MCF 10A (cell line): ENCODE data around the gene PROM2. TPM values are rescaled to one million over a fixed set of nuclear protein-coding genes. Genes with fewer than 3 reads are reported as not detected.

Experiments used
- BruUV-seq: library from RNA; stranded (reverse); fragments of 400-500 nt; replicated peaks from 2 replicates; lab custom pipeline; 2021; lab: Mats Ljungman, UMichigan
- CTCF ChIA-PET: fragments of 300-600 bp; sonication (Branson Sonifier 250); formaldehyde crosslinking; extraction: SDS; loops from one replicate; lab custom pipeline; 2021; ENCODE audit warnings: antibody characterized with exemption, inconsistent platforms; lab: Yijun Ruan, JAX
- POLR2A ChIA-PET: fragments of 300-600, 350-650 bp; sonication (Branson Sonifier 250); formaldehyde crosslinking; extraction: SDS; loops from one replicate; lab custom pipeline; 2020; ENCODE audit warnings: antibody characterized with exemption, inconsistent platforms; lab: Yijun Ruan, JAX
- DNase-seq: peaks from one replicate; pipeline ENCODE4 v3.0.0-alpha.2; 2018; ENCODE audit not compliant: unreplicated experiment
- H3K27ac Mint-ChIP-seq: one replicate; pipeline ENCODE4 v1.8.0; 2022; ENCODE audit warnings: mild to moderate bottlenecking, low read depth, mixed read lengths; ENCODE audit not compliant: unreplicated experiment
- H3K27me3 Mint-ChIP-seq: one replicate; pipeline ENCODE4 v1.8.0; 2022; ENCODE audit warnings: mixed read lengths; ENCODE audit not compliant: insufficient read depth, unreplicated experiment
- H3K36me3 Mint-ChIP-seq: one replicate; pipeline ENCODE4 v1.8.0; 2022; ENCODE audit warnings: mild to moderate bottlenecking, moderate library complexity, mixed read lengths; ENCODE audit not compliant: insufficient read depth, unreplicated experiment
- H3K4me1 Mint-ChIP-seq: one replicate; pipeline ENCODE4 v1.8.0; 2022; ENCODE audit warnings: mixed read lengths; ENCODE audit not compliant: insufficient read depth, unreplicated experiment
- H3K4me3 Mint-ChIP-seq: one replicate; pipeline ENCODE4 v1.8.0; 2022; ENCODE audit warnings: mild to moderate bottlenecking, moderate library complexity, mixed read lengths; ENCODE audit not compliant: unreplicated experiment
- H3K9me3 Mint-ChIP-seq: one replicate; pipeline ENCODE4 v1.8.0; 2022; ENCODE audit warnings: mixed read lengths; ENCODE audit not compliant: unreplicated experiment
- intact Hi-C: fragments of 100-400 bp; cut with micrococcal nuclease; formaldehyde crosslinking; loops from 2 replicates; pipeline ENCODE4 v1.14.1; 2022
- total RNA-seq: library from RNA; stranded (reverse); gene quantifications from 2 replicates; pipeline ENCODE4 v1.2.3, GENCODE V29; 2022
- TF ChIP-seq, protein P1 (sequence below): fragments of 200-600 bp; IDR thresholded peaks from one replicate; pipeline ENCODE4 v1.8.0; 2022; ENCODE audit warnings: antibody characterized with exemption, mild to moderate bottlenecking; ENCODE audit not compliant: unreplicated experiment

The PROM2 gene
- total RNA-seq, 1 experiment from 2014 or later: 2.6 TPM

DNA sequence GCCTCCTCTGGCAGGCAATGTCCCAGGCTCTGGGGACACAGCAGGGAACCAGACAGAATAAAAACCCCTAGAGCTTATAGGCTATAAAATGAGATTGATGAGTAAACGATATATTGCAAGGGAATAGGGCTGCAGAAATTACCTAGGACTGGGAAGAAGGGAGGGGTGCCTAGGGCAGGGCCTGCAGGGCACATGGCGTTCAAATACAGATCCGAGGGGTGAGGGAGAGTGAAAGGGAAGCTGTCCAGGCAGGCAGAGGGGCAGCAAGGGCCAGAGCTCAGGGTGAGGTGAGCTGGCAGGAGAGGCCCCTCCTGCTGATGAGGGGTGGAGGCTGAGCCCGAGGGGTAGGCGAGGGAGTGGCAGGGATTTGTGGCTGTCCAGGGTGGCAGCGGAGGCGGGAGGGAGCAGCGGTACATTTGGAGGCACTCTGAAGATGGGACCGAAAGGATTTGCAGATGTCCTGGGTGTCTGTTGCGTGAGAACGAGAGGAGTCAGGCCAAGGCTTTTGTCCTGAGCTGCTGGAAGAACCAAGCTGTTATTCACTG, 56.6 kb downstream of the PROM2 start:
- ChIA-PET POLR2A (interaction anchor here (0.7 to 1.7 kb wide), 2 partner anchors 15 to 1312 kb away, joined by 3 to 9 read pairs; partner anchors contain the start of gene FER1L5), CTCF (interaction anchor here (0.6 to 4.3 kb wide), 8 partner anchors 9 to 398 kb away, joined by 3 to 40 read pairs (median 5); no protein-coding TSS in a partner anchor)
- intact Hi-C loops: no loop called here
- Mint-ChIP-seq H3K27ac (peak overlapping the region; percentile 59), H3K27me3 (no peaks in the 10 kb centered on the region), H3K4me1 (peaks cover 39% of the 10 kb centered on the region), H3K36me3 (no peaks in the 10 kb centered on the region), H3K4me3 (no peak overlapping the region), H3K9me3 (peaks cover 4% of the 10 kb centered on the region)
- BruUV-seq: no TSS peak
- DNase-seq: no peak
- TF ChIP-seq, protein P1, sequence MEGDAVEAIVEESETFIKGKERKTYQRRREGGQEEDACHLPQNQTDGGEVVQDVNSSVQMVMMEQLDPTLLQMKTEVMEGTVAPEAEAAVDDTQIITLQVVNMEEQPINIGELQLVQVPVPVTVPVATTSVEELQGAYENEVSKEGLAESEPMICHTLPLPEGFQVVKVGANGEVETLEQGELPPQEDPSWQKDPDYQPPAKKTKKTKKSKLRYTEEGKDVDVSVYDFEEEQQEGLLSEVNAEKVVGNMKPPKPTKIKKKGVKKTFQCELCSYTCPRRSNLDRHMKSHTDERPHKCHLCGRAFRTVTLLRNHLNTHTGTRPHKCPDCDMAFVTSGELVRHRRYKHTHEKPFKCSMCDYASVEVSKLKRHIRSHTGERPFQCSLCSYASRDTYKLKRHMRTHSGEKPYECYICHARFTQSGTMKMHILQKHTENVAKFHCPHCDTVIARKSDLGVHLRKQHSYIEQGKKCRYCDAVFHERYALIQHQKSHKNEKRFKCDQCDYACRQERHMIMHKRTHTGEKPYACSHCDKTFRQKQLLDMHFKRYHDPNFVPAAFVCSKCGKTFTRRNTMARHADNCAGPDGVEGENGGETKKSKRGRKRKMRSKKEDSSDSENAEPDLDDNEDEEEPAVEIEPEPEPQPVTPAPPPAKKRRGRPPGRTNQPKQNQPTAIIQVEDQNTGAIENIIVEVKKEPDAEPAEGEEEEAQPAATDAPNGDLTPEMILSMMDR: no peak

DNA sequence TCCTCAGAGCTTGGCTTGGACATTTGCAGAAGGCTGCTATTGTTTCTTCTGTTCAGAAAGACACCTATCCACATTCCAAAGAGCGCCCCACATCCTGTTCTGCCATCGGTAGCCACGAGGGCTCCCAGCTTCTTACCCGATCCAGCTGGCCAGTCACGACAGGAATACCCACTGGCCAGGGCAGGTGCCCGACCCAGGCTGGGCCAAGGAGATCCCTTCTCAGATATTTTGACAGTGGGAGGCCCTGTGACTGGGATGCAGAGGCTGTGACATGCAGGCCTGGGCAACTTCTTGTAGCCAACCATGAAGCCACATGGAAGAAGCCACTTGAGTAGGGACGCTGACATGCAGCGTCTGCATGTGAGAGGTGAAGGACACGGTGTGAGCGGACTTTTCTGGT, 57.4 kb downstream of the PROM2 start:
- ChIA-PET CTCF (interaction anchor here (0.6 to 4.3 kb wide), 7 partner anchors 10 to 398 kb away, joined by 3 to 40 read pairs (median 6); no protein-coding TSS in a partner anchor), POLR2A (interaction anchor here (1.7 kb wide), 1 partner anchor 15 kb away, joined by 9 read pairs; no protein-coding TSS in a partner anchor)
- Mint-ChIP-seq H3K4me1 (peaks cover 44% of the 10 kb centered on the region), H3K27me3 (no peaks in the 10 kb centered on the region), H3K36me3 (no peaks in the 10 kb centered on the region), H3K27ac (peak overlapping the region; percentile 59), H3K9me3 (peaks cover 8% of the 10 kb centered on the region), H3K4me3 (no peak overlapping the region)
- no peak for DNase-seq
- no TSS peak for BruUV-seq
- intact Hi-C loops: no loop called here
- TF ChIP-seq, protein P1: no peak

DNA sequence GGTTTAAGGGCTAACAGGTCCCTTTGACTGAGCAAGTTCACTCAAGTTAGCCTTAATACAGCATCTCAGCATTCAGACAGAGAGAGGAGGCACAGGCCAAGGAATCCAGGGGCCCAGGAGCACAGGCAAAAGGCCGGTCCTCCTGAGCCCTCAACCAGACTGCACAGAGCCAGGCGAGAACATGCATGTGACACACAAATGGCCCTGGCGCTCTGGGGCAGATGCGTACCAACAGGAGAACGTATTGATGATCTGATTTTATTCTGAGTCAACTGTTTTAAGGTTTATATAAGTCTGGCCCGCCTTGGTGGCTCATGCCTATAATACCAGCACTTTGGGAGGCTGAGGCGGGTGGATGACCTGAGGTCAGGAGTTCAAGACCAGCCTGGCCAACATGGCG, 57.8 kb downstream of the PROM2 start:
- no peaks in the 10 kb centered on the region for H3K36me3 Mint-ChIP-seq
- CTCF ChIA-PET: interaction anchor here (1.9 to 2.5 kb wide), 3 partner anchors 11 to 397 kb away, joined by 6 to 21 read pairs (median 10); no protein-coding TSS in a partner anchor
- intact Hi-C loops: no loop called here
- no peak for DNase-seq
- H3K27me3 Mint-ChIP-seq: no peaks in the 10 kb centered on the region
- H3K4me3 Mint-ChIP-seq: no peak overlapping the region
- POLR2A ChIA-PET: no interaction called here
- BruUV-seq: no TSS peak
- TF ChIP-seq, protein P1: no peak
- peaks cover 44% of the 10 kb centered on the region for H3K4me1 Mint-ChIP-seq
- H3K27ac Mint-ChIP-seq: no peak overlapping the region
- H3K9me3 Mint-ChIP-seq: peaks cover 8% of the 10 kb centered on the region

DNA sequence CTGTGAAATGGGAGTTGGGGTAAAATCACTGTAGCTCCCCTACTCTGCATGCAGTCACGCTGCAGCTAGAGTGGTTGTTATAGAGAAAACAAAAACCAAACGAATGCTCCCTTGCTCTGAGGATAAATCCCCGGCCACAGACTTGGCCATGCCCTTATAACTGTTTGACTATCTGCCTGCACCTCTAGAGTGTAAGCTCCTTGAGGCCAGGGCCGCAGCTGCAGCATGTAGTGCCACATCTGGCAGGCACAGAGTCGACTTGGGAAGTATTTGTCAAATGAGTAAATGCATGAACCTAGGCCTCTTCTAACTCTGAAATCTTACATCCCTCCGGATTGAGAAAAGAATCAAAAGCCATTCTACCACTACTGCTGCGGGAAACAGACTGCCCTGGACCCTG, 58.8 kb downstream of the PROM2 start:
- Mint-ChIP-seq H3K4me3 (peak overlapping the region; percentile 52), H3K9me3 (peaks cover 8% of the 10 kb centered on the region), H3K27me3 (no peaks in the 10 kb centered on the region), H3K36me3 (no peaks in the 10 kb centered on the region), H3K27ac (peak overlapping the region; percentile 94), H3K4me1 (peaks cover 44% of the 10 kb centered on the region)
- POLR2A ChIA-PET: interaction anchor here (1.0 to 3.9 kb wide), 4 partner anchors 8 to 15 kb away, joined by 3 to 49 read pairs (median 4); no protein-coding TSS in a partner anchor
- CTCF ChIA-PET: interaction anchor here (0.6 to 5.0 kb wide), 5 partner anchors 10 to 101 kb away, joined by 3 to 62 read pairs (median 14); partner anchors contain the start of gene FAHD2A
- intact Hi-C loops: no loop called here
- TF ChIP-seq, protein P1: no peak
- DNase-seq: no peak
- BruUV-seq: no TSS peak
